WTC11 (cell line): ENCODE measurements around the gene DYRK1A. TPM values are rescaled to one million over a fixed set of nuclear protein-coding genes. Genes with fewer than 3 reads are reported as not detected.

Source experiments
- ATAC-seq: fragments of 200-7000 bp; cut with Tn5 transposase; 2 replicates; pipeline ENCODE4 v1.10.0; 2021; ENCODE audit warnings: mild to moderate bottlenecking, moderate library complexity
- CTCF ChIA-PET: fragments of 300-600 bp; sonication (Branson Sonifier 250); formaldehyde crosslinking; loops from one replicate; lab custom pipeline; 2021; ENCODE audit warnings: antibody characterized with exemption; lab: Charles Lee
- POLR2A ChIA-PET: fragments of 350-600 bp; sonication (Branson Sonifier 250); formaldehyde crosslinking; loops from one replicate; lab custom pipeline; 2021; ENCODE audit warnings: antibody characterized with exemption; lab: Charles Lee
- DNase-seq: peaks from one replicate; pipeline ENCODE4 v3.0.0; 2021; ENCODE audit warnings: low spot score
- H3K27ac Mint-ChIP-seq: 2 replicates; pipeline ENCODE4 v1.8.0; 2021; ENCODE audit warnings: mixed read lengths
- H3K27me3 Mint-ChIP-seq: 2 replicates; pipeline ENCODE4 v1.8.0; 2021; ENCODE audit warnings: low read depth, mild to moderate bottlenecking, moderate library complexity, mixed read lengths
- H3K36me3 Mint-ChIP-seq: 2 replicates; pipeline ENCODE4 v1.8.0; 2021; ENCODE audit warnings: mixed read lengths
- H3K4me1 Mint-ChIP-seq: 2 replicates; pipeline ENCODE4 v1.8.0; 2022; ENCODE audit warnings: mixed read lengths
- H3K4me3 Mint-ChIP-seq: 2 replicates; pipeline ENCODE4 v1.8.0; 2021; ENCODE audit warnings: mild to moderate bottlenecking, moderate library complexity, mixed read lengths
- H3K9me3 Mint-ChIP-seq: 2 replicates; pipeline ENCODE4 v1.8.0; 2021; ENCODE audit warnings: mixed read lengths
- ETV6 ChIP-seq: sonication (generic); formaldehyde crosslinking; IDR thresholded peaks from 2 replicates; pipeline ENCODE4 v1.8.1; 2022; ENCODE audit warnings: mild to moderate bottlenecking, missing genetic modification reagents
- FOXJ3 ChIP-seq: sonication (generic); formaldehyde crosslinking; IDR thresholded peaks from 2 replicates; pipeline ENCODE4 v1.9.0; 2021; ENCODE audit warnings: missing genetic modification reagents, mild to moderate bottlenecking, borderline replicate concordance
- GTF2I ChIP-seq: fragments of 250-450 bp; sonication (Bioruptor Pico); conservative IDR thresholded peaks from 2 replicates; pipeline ENCODE4 v1.4.0; 2021; ENCODE audit warnings: mild to moderate bottlenecking
- HMGXB4 ChIP-seq: sonication (generic); formaldehyde crosslinking; IDR thresholded peaks from 2 replicates; pipeline ENCODE4 v1.8.1; 2023; ENCODE audit warnings: mild to moderate bottlenecking, moderate library complexity, missing genetic modification reagents
- KAT7 ChIP-seq: sonication (generic); formaldehyde crosslinking; IDR thresholded peaks from 2 replicates; pipeline ENCODE4 v1.8.1; 2023; ENCODE audit warnings: missing genetic modification reagents, mild to moderate bottlenecking, borderline replicate concordance
- MXD4 ChIP-seq: fragments of 250-450 bp; sonication (Bioruptor Pico); IDR thresholded peaks from 2 replicates; pipeline ENCODE4 v1.8.0; 2021; ENCODE audit warnings: mild to moderate bottlenecking, moderate library complexity, borderline replicate concordance
- NFATC4 ChIP-seq: fragments of 250-450 bp; sonication (Bioruptor Pico); IDR thresholded peaks from 2 replicates; pipeline ENCODE4 v1.9.0; 2021; ENCODE audit warnings: mild to moderate bottlenecking
- NFE2L1 ChIP-seq: sonication (generic); formaldehyde crosslinking; IDR thresholded peaks from 2 replicates; pipeline ENCODE4 v1.8.1; 2023; ENCODE audit warnings: missing genetic modification reagents
- NR2C2 ChIP-seq: sonication (generic); formaldehyde crosslinking; IDR thresholded peaks from 2 replicates; pipeline ENCODE4 v1.8.0; 2022; ENCODE audit warnings: mild to moderate bottlenecking, missing genetic modification reagents
- PRRX2 ChIP-seq: fragments of 250-450 bp; sonication (Bioruptor Pico); IDR thresholded peaks from 2 replicates; pipeline ENCODE4 v1.8.0; 2021; ENCODE audit warnings: mild to moderate bottlenecking
- RELA ChIP-seq: sonication (generic); formaldehyde crosslinking; IDR thresholded peaks from 2 replicates; pipeline ENCODE4 v1.8.1; 2022; ENCODE audit warnings: missing genetic modification reagents, mild to moderate bottlenecking, borderline replicate concordance
- TEAD1 ChIP-seq: sonication (generic); formaldehyde crosslinking; IDR thresholded peaks from 2 replicates; pipeline ENCODE4 v1.8.0; 2022; ENCODE audit warnings: mild to moderate bottlenecking, missing genetic modification reagents
- ZNF121 ChIP-seq: sonication (generic); formaldehyde crosslinking; IDR thresholded peaks from 2 replicates; pipeline ENCODE4 v1.8.0; 2023; ENCODE audit warnings: missing genetic modification reagents
- ZNF232 ChIP-seq: sonication (generic); formaldehyde crosslinking; IDR thresholded peaks from 2 replicates; pipeline ENCODE4 v1.8.0; 2022; ENCODE audit warnings: mild to moderate bottlenecking, missing genetic modification reagents
- ZNF396 ChIP-seq: fragments of 250-450 bp; sonication (Bioruptor Pico); IDR thresholded peaks from 2 replicates; pipeline ENCODE4 v1.8.0; 2021; ENCODE audit warnings: mild to moderate bottlenecking, moderate library complexity, borderline replicate concordance
- ZNF416 ChIP-seq: fragments of 250-450 bp; sonication (Bioruptor Pico); IDR thresholded peaks from 2 replicates; pipeline ENCODE4 v1.9.0; 2021; ENCODE audit warnings: mild to moderate bottlenecking, inconsistent platforms
- total RNA-seq: library from RNA; stranded (reverse); gene quantifications from 3 replicates; pipeline ENCODE4 v1.2.3, GENCODE V29; 2021
- TF ChIP-seq, protein P1 (sequence below): sonication (generic); formaldehyde crosslinking; IDR thresholded peaks from 2 replicates; pipeline ENCODE4 v1.8.1; 2023; ENCODE audit warnings: mild to moderate bottlenecking, missing genetic modification reagents, moderate library complexity
- TF ChIP-seq, protein P2 (sequence below): sonication (generic); formaldehyde crosslinking; IDR thresholded peaks from 2 replicates; pipeline ENCODE4 v1.8.0; 2022; ENCODE audit warnings: mild to moderate bottlenecking, missing genetic modification reagents
- TF ChIP-seq, protein P3 (sequence below): fragments of 250-450 bp; sonication (Bioruptor Pico); IDR thresholded peaks from 2 replicates; pipeline ENCODE4 v1.8.0; 2021; ENCODE audit warnings: mild to moderate bottlenecking
- TF ChIP-seq, protein P4 (sequence below): fragments of 200-600 bp; IDR thresholded peaks from 2 replicates; pipeline ENCODE4 v1.8.0; 2022; ENCODE audit warnings: antibody characterized with exemption

DYRK1A gene
- total RNA-seq, 1 experiment from 2014 or later: 56.5 TPM

DNA sequence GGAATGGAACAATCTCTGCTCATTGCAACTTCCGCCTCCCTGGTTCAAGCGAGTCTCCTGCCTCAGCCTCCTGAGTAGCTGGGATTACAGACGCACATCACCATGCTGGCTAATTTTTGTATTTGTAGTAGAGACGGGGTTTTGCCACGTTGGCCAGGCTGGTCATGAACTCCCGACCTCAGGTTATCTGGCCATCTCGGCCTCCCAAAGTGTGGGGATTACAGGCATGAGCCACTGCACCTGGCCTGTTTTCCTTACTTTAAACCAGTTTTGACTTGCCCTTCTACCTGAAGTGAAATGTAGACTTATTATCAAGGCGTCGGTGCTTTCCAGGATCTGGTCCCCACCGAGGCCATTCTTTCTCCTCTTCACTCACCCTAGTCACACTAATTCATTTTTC lies 141.8 kb downstream of the DYRK1A start:
- no peak for ATAC-seq

DNA sequence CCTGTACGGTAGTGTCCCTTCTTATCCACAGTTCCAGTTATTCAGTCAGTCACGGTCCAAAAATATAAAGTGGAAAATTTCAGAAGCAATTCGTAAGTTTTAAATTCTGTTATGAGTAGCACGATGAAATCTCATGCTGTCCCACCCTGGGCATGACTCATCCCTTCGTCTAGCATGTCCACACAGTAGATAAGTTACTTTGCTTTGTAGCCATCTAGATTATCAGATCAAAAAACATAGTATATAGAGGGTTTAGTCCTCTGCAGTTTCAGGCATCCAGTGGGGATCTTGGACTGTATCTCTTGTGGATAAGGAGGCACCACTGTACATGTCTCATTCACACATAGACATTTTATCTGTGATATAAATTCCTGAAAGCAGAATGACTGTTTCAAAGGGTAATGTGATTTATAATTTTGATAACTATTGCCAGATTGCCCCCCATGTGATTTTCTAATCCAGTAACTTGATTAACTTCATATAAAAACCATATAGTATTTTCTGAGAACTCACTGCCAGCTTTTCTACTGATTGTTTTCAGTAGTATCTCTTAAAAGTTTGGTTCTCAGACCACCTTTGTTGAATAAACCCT lies 143.3 kb downstream of the DYRK1A start:
- CTCF ChIA-PET: no interaction called here

More for the DNA sequence above, 141.8 kb downstream of the DYRK1A start:
- peaks cover 3% of the 10 kb centered on the region; the same call in 1 of the 2 replicates for H3K9me3 Mint-ChIP-seq
- TF ChIP-seq TEAD1: no peak
- TF ChIP-seq ZNF121 (CRISPR knock-in tag): peak; percentile 80
- TF ChIP-seq, protein P1, sequence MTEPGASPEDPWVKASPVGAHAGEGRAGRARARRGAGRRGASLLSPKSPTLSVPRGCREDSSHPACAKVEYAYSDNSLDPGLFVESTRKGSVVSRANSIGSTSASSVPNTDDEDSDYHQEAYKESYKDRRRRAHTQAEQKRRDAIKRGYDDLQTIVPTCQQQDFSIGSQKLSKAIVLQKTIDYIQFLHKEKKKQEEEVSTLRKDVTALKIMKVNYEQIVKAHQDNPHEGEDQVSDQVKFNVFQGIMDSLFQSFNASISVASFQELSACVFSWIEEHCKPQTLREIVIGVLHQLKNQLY (CRISPR knock-in tag): no peak
- no peak for TF ChIP-seq PRRX2 (CRISPR knock-in tag)
- TF ChIP-seq RELA (CRISPR knock-in tag): no peak
- TF ChIP-seq, all 79 proteins: peak for 1
- Mint-ChIP-seq H3K4me1 (peaks cover 30% of the 10 kb centered on the region), H3K27me3 (no peaks in the 10 kb centered on the region), H3K4me3 (no peak overlapping the region), H3K36me3 (peaks cover 27% of the 10 kb centered on the region), H3K27ac (no peak overlapping the region)
- CTCF ChIA-PET: no interaction called here
- POLR2A ChIA-PET: interaction anchor here (0.5 kb wide), 1 partner anchor 10 kb away, joined by 3 read pairs; no protein-coding TSS in a partner anchor
- DNase-seq: no peak

More for the DNA sequence above, 143.3 kb downstream of the DYRK1A start:
- H3K36me3 Mint-ChIP-seq: peaks cover 25% of the 10 kb centered on the region
- H3K4me3 Mint-ChIP-seq: no peak overlapping the region
- H3K27me3 Mint-ChIP-seq: no peaks in the 10 kb centered on the region
- TF ChIP-seq, protein P2, sequence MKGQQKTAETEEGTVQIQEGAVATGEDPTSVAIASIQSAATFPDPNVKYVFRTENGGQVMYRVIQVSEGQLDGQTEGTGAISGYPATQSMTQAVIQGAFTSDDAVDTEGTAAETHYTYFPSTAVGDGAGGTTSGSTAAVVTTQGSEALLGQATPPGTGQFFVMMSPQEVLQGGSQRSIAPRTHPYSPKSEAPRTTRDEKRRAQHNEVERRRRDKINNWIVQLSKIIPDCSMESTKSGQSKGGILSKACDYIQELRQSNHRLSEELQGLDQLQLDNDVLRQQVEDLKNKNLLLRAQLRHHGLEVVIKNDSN: no peak
- TF ChIP-seq HMGXB4 (no peak), MXD4 (no peak), ZNF232 (CRISPR knock-in tag) (no peak), NFATC4 (CRISPR knock-in tag) (no peak), TEAD1 (no peak), KAT7 (CRISPR knock-in tag) (no peak), ZNF396 (CRISPR knock-in tag) (no peak), GTF2I (CRISPR knock-in tag) (no peak), ZNF416 (CRISPR knock-in tag) (no peak), NFE2L1 (CRISPR knock-in tag) (no peak), ETV6 (CRISPR knock-in tag) (no peak), NR2C2 (CRISPR knock-in tag) (no peak), FOXJ3 (no peak)
- TF ChIP-seq, protein P3, sequence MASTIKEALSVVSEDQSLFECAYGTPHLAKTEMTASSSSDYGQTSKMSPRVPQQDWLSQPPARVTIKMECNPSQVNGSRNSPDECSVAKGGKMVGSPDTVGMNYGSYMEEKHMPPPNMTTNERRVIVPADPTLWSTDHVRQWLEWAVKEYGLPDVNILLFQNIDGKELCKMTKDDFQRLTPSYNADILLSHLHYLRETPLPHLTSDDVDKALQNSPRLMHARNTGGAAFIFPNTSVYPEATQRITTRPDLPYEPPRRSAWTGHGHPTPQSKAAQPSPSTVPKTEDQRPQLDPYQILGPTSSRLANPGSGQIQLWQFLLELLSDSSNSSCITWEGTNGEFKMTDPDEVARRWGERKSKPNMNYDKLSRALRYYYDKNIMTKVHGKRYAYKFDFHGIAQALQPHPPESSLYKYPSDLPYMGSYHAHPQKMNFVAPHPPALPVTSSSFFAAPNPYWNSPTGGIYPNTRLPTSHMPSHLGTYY (CRISPR knock-in tag): no peak
- TF ChIP-seq, protein P4, sequence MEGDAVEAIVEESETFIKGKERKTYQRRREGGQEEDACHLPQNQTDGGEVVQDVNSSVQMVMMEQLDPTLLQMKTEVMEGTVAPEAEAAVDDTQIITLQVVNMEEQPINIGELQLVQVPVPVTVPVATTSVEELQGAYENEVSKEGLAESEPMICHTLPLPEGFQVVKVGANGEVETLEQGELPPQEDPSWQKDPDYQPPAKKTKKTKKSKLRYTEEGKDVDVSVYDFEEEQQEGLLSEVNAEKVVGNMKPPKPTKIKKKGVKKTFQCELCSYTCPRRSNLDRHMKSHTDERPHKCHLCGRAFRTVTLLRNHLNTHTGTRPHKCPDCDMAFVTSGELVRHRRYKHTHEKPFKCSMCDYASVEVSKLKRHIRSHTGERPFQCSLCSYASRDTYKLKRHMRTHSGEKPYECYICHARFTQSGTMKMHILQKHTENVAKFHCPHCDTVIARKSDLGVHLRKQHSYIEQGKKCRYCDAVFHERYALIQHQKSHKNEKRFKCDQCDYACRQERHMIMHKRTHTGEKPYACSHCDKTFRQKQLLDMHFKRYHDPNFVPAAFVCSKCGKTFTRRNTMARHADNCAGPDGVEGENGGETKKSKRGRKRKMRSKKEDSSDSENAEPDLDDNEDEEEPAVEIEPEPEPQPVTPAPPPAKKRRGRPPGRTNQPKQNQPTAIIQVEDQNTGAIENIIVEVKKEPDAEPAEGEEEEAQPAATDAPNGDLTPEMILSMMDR: no peak
- DNase-seq (no peak), ATAC-seq (no peak)
- POLR2A ChIA-PET: no interaction called here
- peaks cover 38% of the 10 kb centered on the region for H3K4me1 Mint-ChIP-seq
- H3K9me3 Mint-ChIP-seq: peaks cover 3% of the 10 kb centered on the region; the same call in 1 of the 2 replicates
- H3K27ac Mint-ChIP-seq: no peak overlapping the region
